ENCODE data around the gene GADL1. TPM values are rescaled to one million over a fixed set of nuclear protein-coding genes. Genes with fewer than 3 reads are reported as not detected.

GADL1 gene, protein sequence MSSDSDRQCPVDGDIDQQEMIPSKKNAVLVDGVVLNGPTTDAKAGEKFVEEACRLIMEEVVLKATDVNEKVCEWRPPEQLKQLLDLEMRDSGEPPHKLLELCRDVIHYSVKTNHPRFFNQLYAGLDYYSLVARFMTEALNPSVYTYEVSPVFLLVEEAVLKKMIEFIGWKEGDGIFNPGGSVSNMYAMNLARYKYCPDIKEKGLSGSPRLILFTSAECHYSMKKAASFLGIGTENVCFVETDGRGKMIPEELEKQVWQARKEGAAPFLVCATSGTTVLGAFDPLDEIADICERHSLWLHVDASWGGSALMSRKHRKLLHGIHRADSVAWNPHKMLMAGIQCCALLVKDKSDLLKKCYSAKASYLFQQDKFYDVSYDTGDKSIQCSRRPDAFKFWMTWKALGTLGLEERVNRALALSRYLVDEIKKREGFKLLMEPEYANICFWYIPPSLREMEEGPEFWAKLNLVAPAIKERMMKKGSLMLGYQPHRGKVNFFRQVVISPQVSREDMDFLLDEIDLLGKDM
- not detected in 2 replicates for polyA plus RNA-seq (2014; cell fraction: cytosol; rRNA removed)
- polyA plus RNA-seq (2014; cell fraction: nucleus; rRNA removed) = not detected in 2 replicates

- DNase-seq (ENCODE audit: low spot score) = peak; percentile 8
Observed at GRCh38 chr3:30894521-30895251, at the start of gene GADL1. TSS of gene GADL1 (minus strand) at chr3:30894661. CDS start at chr3:30894614, 47 bp downstream.

- DNase-seq (ENCODE audit: low spot score) = no peak
Observed at GRCh38 chr3:30944124-30944523, 49.7 kb upstream of the GADL1 start.

GRCh38 chr3:30943206-30943605 is 48.7 kb upstream of the GADL1 start:
- no peak for DNase-seq (ENCODE audit: low spot score)

GRCh38 chr3:30941342-30941741 is 46.9 kb upstream of the GADL1 start:
- no peak for DNase-seq (ENCODE audit: low spot score)

DNA sequence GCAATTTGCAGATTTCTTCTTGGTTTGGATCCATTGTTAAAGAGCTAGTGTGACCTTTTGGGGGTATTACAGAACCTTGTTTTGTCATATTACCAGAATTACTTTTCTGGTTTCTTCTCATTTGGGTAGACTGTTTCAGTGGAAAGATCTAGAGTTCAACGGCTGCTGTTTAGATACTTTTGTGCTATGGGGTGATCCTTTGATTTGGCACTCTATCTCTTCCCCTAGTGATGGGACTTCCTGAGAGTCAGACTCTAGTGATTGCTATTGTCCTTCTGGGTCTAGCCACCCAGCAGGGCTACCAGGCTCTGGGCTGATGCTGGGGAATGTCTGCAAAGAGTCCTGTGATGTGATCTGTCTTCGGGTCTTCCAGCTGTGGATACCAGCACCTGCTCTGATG is 46.3 kb upstream of the GADL1 start:
- no peak for DNase-seq (ENCODE audit: low spot score)

- peak; percentile 25 for DNase-seq (ENCODE audit: low spot score)
Observed at GRCh38 chr3:30934208-30934550, 39.7 kb upstream of the GADL1 start.

GRCh38 chr3:30933478-30934207 is 39.2 kb upstream of the GADL1 start:
- no peak for DNase-seq (ENCODE audit: low spot score)

DNA sequence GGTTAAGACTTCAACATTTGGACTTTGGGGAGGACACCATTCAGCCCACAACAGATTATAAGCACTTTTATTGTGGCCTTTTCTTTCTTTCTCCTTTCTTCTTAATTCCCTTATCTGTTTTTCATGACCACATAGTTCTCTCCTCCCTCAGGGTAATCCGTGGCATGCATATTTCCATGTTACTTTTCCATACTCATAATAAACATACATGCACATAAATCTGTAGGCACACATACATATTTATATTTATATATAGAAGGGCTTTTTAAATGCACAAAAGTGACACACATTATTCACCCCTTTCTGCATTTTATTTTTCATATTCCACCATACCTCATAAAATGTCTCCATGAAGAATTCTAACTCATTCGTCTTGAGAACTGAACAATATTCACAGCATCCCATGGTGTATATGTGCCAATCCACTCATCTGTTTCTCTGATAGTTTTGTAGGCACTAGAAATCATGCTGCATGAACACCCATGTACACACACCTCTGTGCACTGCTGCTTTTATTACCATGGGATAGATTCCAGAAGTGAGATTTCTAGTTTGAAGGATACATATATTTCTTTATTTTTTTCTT is 38.1 kb upstream of the GADL1 start:
- no peak for DNase-seq (ENCODE audit: low spot score)

DNA sequence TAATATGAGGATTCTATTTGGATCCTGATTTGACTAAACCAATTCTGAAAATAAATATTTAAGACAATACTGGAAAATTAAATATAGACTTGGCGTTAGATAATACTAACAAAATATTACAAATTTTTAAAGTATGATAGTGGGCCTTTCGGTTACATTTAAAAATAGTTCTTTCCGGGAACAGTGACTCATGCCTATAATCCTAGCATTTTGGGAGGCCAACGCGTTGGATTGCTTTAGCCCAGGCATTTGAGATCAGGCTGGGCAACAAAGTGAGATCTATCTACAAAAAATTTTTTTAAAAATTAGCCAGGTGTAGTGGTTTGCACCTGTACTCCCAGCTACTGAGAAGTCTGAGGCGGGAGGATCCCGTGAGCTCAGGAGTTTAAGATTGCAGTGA is 30.3 kb upstream of the GADL1 start:
- DNase-seq (ENCODE audit: low spot score) = no peak

DNA sequence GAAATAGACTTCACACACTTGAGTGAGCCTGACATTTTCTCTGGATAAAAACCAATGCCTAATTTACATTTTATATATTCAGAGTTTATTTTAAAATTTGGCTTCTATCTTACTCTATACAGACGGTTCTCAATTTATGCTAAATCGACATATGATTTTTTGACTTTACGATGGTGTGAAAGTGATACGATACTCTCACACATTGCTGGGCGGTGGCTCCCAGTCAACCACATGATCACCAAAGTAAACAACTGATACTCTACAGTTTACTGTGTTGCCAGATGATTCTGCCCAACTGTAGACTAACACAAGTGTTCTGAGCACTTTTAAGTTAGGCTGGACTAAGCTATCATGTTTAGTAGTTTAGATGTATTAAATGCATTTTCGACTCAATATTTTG is 25.1 kb upstream of the GADL1 start:
- DNase-seq (ENCODE audit: low spot score) = no peak

- DNase-seq (ENCODE audit: low spot score) = no peak
Observed at GRCh38 chr3:30918761-30919160, 24.3 kb upstream of the GADL1 start.

DNA sequence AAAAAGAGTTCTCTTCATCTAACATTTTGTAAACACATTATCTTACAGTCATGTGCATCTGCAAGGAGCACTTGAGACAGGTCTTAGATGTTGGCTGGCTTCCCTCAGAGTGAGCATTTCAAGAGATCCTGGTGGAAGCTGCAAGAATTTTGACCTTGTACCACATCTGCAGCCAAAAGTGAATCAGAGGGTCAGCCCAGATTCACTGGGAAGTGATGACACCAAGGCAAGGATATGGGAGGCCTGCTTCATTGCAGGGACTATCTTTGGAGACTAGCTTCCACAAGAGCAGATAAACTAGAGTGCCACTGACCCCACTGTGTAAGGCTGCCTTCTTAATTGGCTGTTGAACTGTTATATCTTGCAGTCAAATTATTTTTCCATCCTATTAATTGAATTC is 21.3 kb upstream of the GADL1 start:
- DNase-seq (ENCODE audit: low spot score) = no peak

DNA sequence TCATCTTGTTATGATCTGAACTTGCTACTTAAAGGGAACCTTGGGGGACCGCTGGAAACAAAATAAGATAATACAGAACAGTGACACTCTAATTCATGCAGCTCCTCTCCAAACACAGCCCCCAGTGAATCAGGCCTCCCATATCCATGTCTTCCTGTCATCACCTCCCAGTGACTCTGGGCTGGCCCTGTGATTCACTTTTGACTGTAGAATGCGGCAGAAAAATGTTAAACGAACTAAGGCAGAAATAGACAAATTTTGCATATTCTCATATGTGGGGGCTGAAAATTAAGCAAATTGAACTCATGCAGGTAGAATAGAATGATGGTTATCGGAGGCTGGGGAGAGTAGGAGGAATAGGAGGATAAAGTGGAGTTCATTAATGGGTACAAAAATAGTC is 20.2 kb upstream of the GADL1 start:
- no peak for DNase-seq (ENCODE audit: low spot score)

DNA sequence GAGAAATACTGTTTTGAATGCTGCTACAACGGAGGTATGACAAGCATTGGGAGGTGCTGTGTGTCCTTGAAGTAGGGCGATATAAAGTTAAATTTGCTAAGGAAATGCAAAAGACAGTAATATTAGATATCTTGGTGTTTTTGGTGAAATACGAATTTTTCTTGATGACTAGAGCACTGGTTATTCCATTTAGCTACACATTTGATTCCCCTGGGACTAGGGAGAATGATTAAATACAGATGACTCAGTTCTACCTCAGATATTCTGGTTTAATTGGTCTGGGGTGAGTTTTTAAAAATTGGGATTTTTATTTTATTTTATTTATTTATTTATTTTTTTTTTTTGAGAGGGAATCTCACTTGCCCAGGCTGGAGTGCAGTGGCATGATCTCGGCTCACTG is 18.7 kb upstream of the GADL1 start:
- DNase-seq (ENCODE audit: low spot score) = no peak

DNA sequence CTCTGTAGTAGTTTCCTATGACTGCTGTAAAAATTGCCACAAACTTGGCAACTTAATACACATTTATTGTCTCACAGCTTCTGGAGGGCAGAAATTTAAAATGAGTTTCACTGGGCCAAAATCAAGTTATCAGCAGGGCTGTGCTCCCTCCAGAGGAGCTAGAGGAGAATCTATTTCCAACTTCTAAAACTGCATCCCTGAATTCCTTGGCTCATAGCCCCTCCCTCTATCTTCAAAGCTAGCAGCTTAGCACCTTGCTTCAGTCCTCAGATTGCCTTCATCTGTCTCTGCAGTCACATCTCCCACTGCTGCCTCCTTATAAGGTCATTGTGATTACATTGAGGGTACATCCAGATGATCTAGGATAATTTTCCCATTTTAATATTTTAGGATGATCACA is 17.8 kb upstream of the GADL1 start:
- no peak for DNase-seq (ENCODE audit: low spot score)

- no peak for DNase-seq (ENCODE audit: low spot score)
Observed at GRCh38 chr3:30908456-30909037, 14.1 kb upstream of the GADL1 start.

- no peak for DNase-seq (ENCODE audit: low spot score)
Observed at GRCh38 chr3:30904996-30905395, 10.5 kb upstream of the GADL1 start.

DNA sequence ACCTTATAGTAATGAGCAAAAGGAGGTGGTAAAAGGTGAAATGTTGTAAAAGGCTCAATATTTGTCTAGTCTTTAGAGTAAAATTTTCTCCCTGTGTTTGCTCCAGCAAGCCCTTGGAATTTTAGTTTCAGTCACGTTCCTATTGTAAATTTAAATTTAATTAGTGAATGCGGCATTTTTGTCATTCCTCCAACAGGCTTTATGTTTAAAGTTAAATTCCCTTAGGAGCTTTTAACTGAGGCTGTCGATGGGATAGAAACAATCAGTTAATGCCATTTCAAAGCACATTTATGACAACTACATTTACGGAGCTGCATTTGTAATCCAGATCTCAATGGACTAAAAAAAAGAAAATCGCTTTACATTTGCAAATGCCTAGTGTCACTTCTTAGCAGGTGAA is 868 bp upstream of the GADL1 start:
- no peak for DNase-seq (ENCODE audit: low spot score)

- DNase-seq (ENCODE audit: low spot score) = no peak
Observed at GRCh38 chr3:30893678-30894325, 659 bp downstream of the GADL1 start.

GRCh38 chr3:30890907-30891306 is 3.6 kb downstream of the GADL1 start:
- DNase-seq (ENCODE audit: low spot score) = no peak

DNA sequence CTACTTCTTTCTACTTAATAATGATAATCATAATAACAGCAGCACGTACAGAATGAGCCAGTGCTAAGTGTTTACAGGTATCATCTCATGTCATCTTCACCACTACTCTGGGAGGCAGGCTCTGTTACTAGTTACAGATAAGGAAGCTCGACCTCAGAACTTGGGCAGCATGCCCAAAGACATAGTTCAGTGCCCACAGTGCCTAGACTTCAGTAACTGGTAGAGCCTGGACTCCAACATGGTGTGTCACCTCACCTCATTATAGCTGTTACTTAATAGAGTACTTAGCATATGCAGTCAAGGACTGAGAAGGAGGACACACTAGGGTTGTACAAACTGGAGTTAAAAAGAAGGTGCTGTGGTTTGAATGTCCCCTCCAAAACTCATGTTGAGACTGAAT is 7.6 kb downstream of the GADL1 start:
- no peak for DNase-seq (ENCODE audit: low spot score)

Data from SK-N-DZ (cell line).